Measurements from ENCODE around the gene RUNDC1.

The RUNDC1 gene

DNA sequence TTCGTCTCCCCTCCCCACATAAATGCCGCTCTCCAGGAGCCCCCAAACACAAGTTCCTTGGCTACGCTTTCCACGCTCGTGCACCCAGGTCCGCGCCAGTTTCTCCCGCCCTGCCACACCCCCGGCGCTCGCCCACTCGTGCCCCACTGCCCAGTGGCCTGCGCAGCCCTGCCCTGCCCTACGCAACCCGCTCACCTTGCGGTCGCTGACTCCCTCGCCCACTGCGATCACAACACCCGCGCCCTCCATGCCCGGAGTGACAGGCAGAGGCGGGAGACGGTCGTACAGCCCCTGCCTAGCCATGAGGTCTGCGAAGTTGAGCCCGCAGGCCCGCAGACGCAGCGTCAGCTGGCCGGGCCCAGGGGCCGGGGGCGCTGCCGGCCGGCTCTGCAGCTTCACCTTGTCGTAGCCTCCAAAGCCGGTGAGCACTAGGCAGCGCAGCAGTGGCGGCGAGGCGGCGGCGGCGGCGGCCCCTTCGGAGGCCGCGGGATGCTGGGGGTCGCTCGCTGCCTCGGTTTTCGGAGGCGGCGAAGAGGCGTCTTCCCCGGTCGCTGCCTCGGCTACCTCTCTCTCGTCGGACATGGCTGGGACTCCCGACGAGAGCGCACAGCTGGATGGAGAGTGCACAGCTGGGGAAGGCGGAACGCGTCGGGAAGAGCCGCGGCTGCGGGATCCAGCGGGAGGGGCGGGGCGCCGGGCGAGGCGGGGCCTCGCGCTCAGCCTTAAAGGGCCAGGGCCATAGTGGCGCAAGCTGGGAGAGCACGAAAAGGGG lies 41.6 kb downstream of the RUNDC1 start, which contains the start of gene VAT1:
Gene VAT1 (minus strand): TSS at position 645 of the 772 bp plus-strand sequence. CDS start 63 bp downstream, at position 582.
- H3K27ac ChIP-seq = peak within 1 kb of the TSS; percentile 64
- TF ChIP-seq, protein P1, sequence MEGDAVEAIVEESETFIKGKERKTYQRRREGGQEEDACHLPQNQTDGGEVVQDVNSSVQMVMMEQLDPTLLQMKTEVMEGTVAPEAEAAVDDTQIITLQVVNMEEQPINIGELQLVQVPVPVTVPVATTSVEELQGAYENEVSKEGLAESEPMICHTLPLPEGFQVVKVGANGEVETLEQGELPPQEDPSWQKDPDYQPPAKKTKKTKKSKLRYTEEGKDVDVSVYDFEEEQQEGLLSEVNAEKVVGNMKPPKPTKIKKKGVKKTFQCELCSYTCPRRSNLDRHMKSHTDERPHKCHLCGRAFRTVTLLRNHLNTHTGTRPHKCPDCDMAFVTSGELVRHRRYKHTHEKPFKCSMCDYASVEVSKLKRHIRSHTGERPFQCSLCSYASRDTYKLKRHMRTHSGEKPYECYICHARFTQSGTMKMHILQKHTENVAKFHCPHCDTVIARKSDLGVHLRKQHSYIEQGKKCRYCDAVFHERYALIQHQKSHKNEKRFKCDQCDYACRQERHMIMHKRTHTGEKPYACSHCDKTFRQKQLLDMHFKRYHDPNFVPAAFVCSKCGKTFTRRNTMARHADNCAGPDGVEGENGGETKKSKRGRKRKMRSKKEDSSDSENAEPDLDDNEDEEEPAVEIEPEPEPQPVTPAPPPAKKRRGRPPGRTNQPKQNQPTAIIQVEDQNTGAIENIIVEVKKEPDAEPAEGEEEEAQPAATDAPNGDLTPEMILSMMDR (IDR thresholded peaks at IDR 0.05) = no peak
- no peak for TF ChIP-seq ZFX (IDR thresholded peaks at IDR 0.05; ENCODE audit: borderline replicate concordance)

DNA sequence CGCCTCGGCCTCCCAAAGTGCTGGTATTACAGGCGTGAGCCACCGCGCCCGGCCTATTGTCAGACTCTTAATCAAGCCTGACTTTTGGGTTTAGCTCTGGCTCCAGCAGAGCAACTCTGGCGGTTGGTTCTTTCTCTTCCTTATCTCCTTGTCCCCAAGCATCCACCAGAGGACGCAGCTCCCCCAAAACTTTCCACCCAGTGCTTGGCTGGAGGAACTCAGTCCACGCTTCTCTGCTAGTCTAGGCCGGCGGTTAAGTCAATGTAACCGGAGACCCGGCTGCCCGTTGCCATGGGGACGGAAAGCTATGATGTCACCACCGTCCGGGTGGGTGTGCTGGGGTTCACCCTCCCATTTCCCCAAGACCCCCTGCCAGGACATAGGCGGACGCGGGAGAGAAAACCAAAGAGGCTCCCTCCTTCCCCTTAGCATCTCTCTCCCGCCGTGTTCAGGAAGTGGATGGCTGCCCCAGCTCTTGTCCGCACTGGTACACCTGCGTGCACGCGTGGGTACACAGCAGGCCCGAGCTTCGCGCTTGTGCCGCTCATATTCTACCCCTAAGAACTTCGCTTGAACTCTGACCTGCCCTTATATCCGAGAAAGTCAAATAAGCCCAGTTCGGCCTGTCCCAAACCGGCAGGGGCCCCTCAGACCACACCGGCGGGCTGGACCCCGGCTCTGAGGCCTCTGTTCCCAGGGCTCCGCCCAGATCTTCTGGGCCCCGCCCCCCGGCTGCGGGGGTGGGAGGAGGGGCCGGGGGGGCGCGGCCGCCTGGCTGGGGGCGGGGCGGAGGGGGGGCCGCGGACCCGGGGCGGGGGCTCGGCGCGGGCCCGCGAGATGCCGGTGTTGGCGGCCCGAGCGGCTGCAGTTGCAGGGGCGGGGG lies 44.3 kb downstream of the RUNDC1 start, which contains the start of gene RND2:
Gene RND2 (plus strand): TSS at position 825 of the 883 bp plus-strand sequence. CDS start 117 bp downstream, outside the sequence.
- H3K27ac ChIP-seq = peak within 1 kb of the TSS; percentile 72
- no peak for TF ChIP-seq ZFX (IDR thresholded peaks at IDR 0.05; ENCODE audit: borderline replicate concordance)
- TF ChIP-seq, protein P1 (IDR thresholded peaks at IDR 0.05) = peak; percentile 44

DNA sequence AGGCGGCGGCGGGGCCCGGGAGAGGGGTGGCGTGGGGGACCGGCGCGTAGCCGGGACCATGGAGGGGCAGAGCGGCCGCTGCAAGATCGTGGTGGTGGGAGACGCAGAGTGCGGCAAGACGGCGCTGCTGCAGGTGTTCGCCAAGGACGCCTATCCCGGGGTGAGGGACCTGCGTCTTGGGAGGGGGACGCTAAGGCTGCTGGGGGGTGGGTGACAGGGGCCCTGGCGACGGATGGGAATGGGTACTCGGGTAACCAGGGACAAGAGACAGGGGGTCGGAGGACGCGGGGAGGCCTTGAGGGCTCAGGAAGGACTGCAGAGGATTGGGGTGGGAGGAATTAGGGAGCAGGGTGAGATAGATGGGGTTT lies 44.9 kb downstream of the RUNDC1 start:
- TF ChIP-seq, protein P1 (IDR thresholded peaks at IDR 0.05) = no peak
- no peak for TF ChIP-seq ZFX (IDR thresholded peaks at IDR 0.05; ENCODE audit: borderline replicate concordance)
- H3K27ac ChIP-seq = peak overlapping the region; percentile 72; the same call in 1 of the 2 replicates

DNA sequence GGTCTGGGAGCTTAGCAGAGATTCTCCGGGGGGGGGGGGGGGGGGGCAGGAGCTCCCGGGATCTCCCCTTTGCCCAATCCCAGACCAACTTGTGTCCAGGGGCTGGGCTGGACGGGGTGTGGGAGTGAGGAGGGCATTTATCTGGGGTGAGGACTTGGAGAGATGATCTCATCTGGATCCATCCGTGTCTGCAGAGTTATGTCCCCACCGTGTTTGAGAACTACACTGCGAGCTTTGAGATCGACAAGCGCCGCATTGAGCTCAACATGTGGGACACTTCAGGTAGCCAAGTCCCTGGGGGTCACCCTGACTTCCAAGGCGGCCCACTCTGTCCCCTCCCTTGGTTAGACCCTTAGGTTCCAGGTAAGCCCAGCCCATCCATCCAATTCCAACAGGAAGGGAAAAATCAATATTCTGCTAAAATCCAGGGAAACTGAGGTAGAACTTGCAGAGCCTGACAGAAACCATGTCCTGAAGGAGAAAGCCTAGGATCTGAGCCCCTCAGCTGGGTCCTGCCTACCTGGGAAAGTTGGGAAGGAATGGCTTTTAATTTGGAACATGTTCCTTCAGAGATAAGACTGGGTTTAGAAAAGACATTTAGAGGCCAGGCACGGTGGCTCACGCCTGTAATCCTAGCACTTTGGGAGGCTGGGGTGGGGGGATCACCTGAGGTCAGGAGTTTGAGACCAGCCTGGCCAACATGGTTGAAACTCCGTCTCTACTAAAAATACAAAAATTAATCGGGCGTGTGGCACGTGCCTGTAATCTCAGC lies 45.6 kb downstream of the RUNDC1 start:
- H3K27ac ChIP-seq = no peak overlapping the region
- TF ChIP-seq, protein P1 (IDR thresholded peaks at IDR 0.05) = no peak
- no peak for TF ChIP-seq ZFX (IDR thresholded peaks at IDR 0.05; ENCODE audit: borderline replicate concordance)

DNA sequence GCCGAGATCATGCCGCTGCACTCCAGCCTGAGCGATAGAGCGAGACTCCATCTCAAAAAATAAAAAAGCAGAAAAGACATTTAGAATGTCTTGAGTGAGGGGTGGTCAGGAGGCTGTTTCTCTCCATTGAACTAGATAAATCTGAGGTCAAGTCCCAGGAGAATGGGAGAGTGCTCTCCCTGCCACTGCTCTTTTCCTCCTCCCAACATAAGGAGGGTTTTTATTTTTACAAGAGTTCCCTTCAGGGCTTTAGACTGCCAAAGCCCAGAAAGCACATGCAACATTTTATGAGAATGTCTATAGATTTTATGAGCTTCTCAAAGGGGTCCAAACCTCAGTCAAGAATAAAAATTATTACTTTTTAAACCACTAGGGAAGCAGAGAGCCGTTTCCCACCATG lies 46.2 kb downstream of the RUNDC1 start:
- H3K27ac ChIP-seq = no peak overlapping the region
- TF ChIP-seq ZFX (IDR thresholded peaks at IDR 0.05; ENCODE audit: borderline replicate concordance) = no peak
- TF ChIP-seq, protein P1 (IDR thresholded peaks at IDR 0.05) = no peak

DNA sequence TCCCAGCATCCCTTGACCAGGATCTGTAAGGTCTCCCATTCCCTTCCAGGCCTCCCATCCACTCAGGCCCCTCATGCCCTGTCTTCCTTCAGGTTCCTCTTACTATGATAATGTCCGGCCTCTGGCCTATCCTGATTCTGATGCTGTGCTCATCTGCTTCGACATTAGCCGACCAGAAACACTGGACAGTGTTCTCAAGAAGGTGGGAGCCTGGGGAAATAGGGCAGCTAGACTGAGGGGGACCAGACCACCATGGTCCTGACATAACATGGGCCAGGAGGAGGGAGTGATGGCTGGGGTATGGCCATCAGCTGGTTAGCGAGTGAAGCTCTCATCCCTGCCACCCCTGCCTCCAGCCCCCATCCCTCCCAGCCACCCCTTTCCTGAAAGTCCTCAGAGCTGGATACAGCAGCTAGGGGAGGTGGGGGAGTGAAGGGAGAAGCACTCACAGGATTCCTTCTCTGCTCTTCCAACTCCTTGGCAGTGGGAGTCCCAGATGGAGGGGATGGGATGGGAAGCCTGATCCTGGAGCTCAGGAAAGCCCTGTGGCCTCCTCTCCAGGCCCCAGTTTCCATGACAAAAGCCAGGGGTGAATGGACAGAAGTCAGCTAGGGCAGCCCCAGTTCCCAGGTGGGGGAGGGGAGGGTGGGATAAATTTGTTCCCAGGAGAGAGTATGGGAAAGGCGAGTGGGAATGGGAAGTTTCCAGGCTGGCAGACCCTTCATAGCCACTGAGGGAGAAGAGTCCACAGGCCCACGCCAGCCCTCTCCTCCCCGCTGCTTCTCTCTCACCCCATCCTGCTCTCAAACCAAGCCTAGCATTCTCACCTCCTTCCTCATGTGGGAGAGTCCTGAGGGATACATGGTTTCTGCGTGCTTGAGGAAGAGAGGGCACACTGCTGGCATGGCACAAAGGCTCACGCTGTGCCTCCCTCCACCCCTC lies 47.0 kb downstream of the RUNDC1 start:
- TF ChIP-seq ZFX (IDR thresholded peaks at IDR 0.05; ENCODE audit: borderline replicate concordance) = no peak
- TF ChIP-seq, protein P1 (IDR thresholded peaks at IDR 0.05) = no peak
- H3K27ac ChIP-seq = no peak overlapping the region

Measured in 22Rv1 (cell line).